GM23338 (cell line): Measurements from ENCODE around the gene CTU2. TPM values are rescaled to one million over a fixed set of nuclear protein-coding genes. Genes with fewer than 3 reads are reported as not detected.

Source experiments
- ATAC-seq: fragments of 200-7000 bp; cut with Tn5 transposase; 3 replicates; pipeline ENCODE4 v1.9.1; 2020
- DNase-seq: peaks from one replicate; pipeline ENCODE4 v3.0.0-alpha.2; 2015; ENCODE audit warnings: low spot score
- H2AFZ ChIP-seq: fragments of 200-600 bp; sonication (generic); 2 replicates; pipeline ENCODE4 v1.8.0; 2016; ENCODE audit warnings: antibody characterized with exemption, mild to moderate bottlenecking, moderate library complexity
- H3F3A ChIP-seq: fragments of 200-600 bp; sonication (generic); replicated peaks from 2 replicates; pipeline ENCODE4 v1.8.0; 2017; ENCODE audit warnings: antibody characterized with exemption, mixed run types, low read depth
- H3K27ac ChIP-seq: fragments of 200-600 bp; sonication (generic); 2 replicates; pipeline ENCODE4 v1.6.1; 2016; ENCODE audit warnings: low read depth
- H3K27me3 ChIP-seq: fragments of 200-600 bp; sonication (generic); 2 replicates; pipeline ENCODE4 v1.8.0; 2016; ENCODE audit warnings: mild to moderate bottlenecking, mixed run types, moderate library complexity; ENCODE audit not compliant: insufficient read depth
- H3K36me3 ChIP-seq: fragments of 200-600 bp; sonication (generic); 2 replicates; pipeline ENCODE4 v1.8.0; 2016; ENCODE audit warnings: mild to moderate bottlenecking; ENCODE audit not compliant: insufficient read depth
- H3K4me1 ChIP-seq: fragments of 200-600 bp; sonication (generic); 2 replicates; pipeline ENCODE4 v1.8.0; 2016; ENCODE audit warnings: mild to moderate bottlenecking, moderate library complexity; ENCODE audit not compliant: insufficient read depth
- H3K4me2 ChIP-seq: fragments of 200-600 bp; sonication (generic); 2 replicates; pipeline ENCODE4 v1.7.1; 2017; ENCODE audit warnings: mixed run types
- H3K4me3 ChIP-seq: fragments of 200-600 bp; sonication (generic); 2 replicates; pipeline ENCODE4 v1.6.1; 2016; ENCODE audit warnings: mixed run types
- H3K79me2 ChIP-seq: fragments of 200-600 bp; sonication (generic); replicated peaks from 2 replicates; pipeline ENCODE4 v1.8.0; 2017; ENCODE audit warnings: mild to moderate bottlenecking; ENCODE audit not compliant: insufficient read depth
- H3K9me2 ChIP-seq: fragments of 200-600 bp; sonication (generic); 2 replicates; pipeline ENCODE4 v1.8.0; 2017; ENCODE audit not compliant: insufficient read depth
- H4K20me1 ChIP-seq: fragments of 200-600 bp; sonication (generic); replicated peaks from 2 replicates; pipeline ENCODE4 v1.8.0; 2017; ENCODE audit warnings: mild to moderate bottlenecking; ENCODE audit not compliant: insufficient read depth
- H3K27ac Mint-ChIP-seq: 2 replicates; pipeline ENCODE4 v1.8.0; 2020; ENCODE audit warnings: inconsistent platforms, mild to moderate bottlenecking, moderate library complexity, mixed read lengths
- H3K27me3 Mint-ChIP-seq: 3 replicates; pipeline ENCODE4 v1.8.0; 2022; ENCODE audit warnings: low read depth, mild to moderate bottlenecking, moderate library complexity, mixed read lengths, inconsistent platforms; ENCODE audit not compliant: insufficient read depth, poor library complexity
- H3K36me3 Mint-ChIP-seq: 3 replicates; pipeline ENCODE4 v1.8.0; 2021; ENCODE audit warnings: low read depth, mild to moderate bottlenecking, inconsistent platforms, moderate library complexity, mixed read lengths
- H3K4me1 Mint-ChIP-seq: 3 replicates; pipeline ENCODE4 v1.8.0; 2020; ENCODE audit warnings: mild to moderate bottlenecking, inconsistent platforms, mixed read lengths
- H3K4me3 Mint-ChIP-seq: 3 replicates; pipeline ENCODE4 v1.8.0; 2021; ENCODE audit warnings: moderate library complexity, mild to moderate bottlenecking, inconsistent platforms, mixed read lengths
- H3K9me3 Mint-ChIP-seq: 3 replicates; pipeline ENCODE4 v1.8.0; 2020; ENCODE audit warnings: moderate library complexity, mild to moderate bottlenecking, inconsistent platforms, mixed read lengths
- CTCF ChIP-seq, 2 experiments: fragments of 200-600 bp in 1 of 2; sonication (generic) in 1 of 2; conservative IDR thresholded peaks; 2 replicates each; pipeline versions ENCODE4 v1.5.1 to v1.6.1; 2016 to 2017; ENCODE audit warnings: antibody characterized with exemption in 2 of 2, low read depth in 2 of 2, mild to moderate bottlenecking in 2 of 2, moderate library complexity in 1 of 2
- EZH2 ChIP-seq: fragments of 200-600 bp; sonication (generic); IDR thresholded peaks from one replicate; pipeline ENCODE4 v1.8.0; 2017; ENCODE audit warnings: antibody characterized with exemption, mild to moderate bottlenecking, low read depth; ENCODE audit not compliant: unreplicated experiment
- ZNF331 ChIP-seq: fragments of 250-450 bp; sonication (Bioruptor Pico); IDR thresholded peaks from 2 replicates; pipeline ENCODE4 v1.5.0; 2020; ENCODE audit warnings: low read depth, mild to moderate bottlenecking, moderate library complexity
- ZNF462 ChIP-seq: fragments of 250-450 bp; sonication (Bioruptor Pico); IDR thresholded peaks from 2 replicates; pipeline ENCODE4 v1.5.0; 2020; ENCODE audit warnings: mild to moderate bottlenecking, moderate library complexity
- polyA plus RNA-seq: library from polyadenylated mRNA; unstranded; fragments of >200 nt; fragmentation: Nextera tagmentation; extraction: Ambion mirVana; gene quantifications from 2 replicates; pipeline ENCODE4 v1.2.1, GENCODE V29; 2016
- total RNA-seq: library from RNA; depleted of rRNA; stranded (reverse); fragments of >200 nt; shearing (Covaris generic); gene quantifications from 2 replicates; pipeline ENCODE4 v1.2.3, GENCODE V29; 2014
- TF ChIP-seq, protein P1 (sequence below): IDR thresholded peaks from one replicate; pipeline ENCODE4 v1.6.1; 2018; ENCODE audit warnings: antibody characterized with exemption; ENCODE audit not compliant: unreplicated experiment
- TF ChIP-seq, protein P2 (sequence below): IDR thresholded peaks from 2 replicates; pipeline ENCODE4 v1.6.1; 2016; ENCODE audit warnings: antibody characterized with exemption

CTU2 gene
- total and polyA plus RNA-seq, 2 experiments from 2014 or later: 22.3 to 25.7 TPM

GRCh38 chr16:88672776-88673175 is 33.5 kb upstream of the CTU2 start (continued):
- TF ChIP-seq, protein P1, sequence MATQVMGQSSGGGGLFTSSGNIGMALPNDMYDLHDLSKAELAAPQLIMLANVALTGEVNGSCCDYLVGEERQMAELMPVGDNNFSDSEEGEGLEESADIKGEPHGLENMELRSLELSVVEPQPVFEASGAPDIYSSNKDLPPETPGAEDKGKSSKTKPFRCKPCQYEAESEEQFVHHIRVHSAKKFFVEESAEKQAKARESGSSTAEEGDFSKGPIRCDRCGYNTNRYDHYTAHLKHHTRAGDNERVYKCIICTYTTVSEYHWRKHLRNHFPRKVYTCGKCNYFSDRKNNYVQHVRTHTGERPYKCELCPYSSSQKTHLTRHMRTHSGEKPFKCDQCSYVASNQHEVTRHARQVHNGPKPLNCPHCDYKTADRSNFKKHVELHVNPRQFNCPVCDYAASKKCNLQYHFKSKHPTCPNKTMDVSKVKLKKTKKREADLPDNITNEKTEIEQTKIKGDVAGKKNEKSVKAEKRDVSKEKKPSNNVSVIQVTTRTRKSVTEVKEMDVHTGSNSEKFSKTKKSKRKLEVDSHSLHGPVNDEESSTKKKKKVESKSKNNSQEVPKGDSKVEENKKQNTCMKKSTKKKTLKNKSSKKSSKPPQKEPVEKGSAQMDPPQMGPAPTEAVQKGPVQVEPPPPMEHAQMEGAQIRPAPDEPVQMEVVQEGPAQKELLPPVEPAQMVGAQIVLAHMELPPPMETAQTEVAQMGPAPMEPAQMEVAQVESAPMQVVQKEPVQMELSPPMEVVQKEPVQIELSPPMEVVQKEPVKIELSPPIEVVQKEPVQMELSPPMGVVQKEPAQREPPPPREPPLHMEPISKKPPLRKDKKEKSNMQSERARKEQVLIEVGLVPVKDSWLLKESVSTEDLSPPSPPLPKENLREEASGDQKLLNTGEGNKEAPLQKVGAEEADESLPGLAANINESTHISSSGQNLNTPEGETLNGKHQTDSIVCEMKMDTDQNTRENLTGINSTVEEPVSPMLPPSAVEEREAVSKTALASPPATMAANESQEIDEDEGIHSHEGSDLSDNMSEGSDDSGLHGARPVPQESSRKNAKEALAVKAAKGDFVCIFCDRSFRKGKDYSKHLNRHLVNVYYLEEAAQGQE: no peak

GRCh38 chr16:88673716-88674379 is 32.5 kb upstream of the CTU2 start:
- H3K27ac Mint-ChIP-seq: no peak overlapping the region
- TF ChIP-seq EZH2 (no peak), ZNF331 (no peak), CTCF (conservative IDR thresholded peaks at IDR 0.05; ENCODE audit: low read depth in 2 of 2) (no peak), ZNF462 (CRISPR knock-in tag) (no peak)
- TF ChIP-seq, protein P2, sequence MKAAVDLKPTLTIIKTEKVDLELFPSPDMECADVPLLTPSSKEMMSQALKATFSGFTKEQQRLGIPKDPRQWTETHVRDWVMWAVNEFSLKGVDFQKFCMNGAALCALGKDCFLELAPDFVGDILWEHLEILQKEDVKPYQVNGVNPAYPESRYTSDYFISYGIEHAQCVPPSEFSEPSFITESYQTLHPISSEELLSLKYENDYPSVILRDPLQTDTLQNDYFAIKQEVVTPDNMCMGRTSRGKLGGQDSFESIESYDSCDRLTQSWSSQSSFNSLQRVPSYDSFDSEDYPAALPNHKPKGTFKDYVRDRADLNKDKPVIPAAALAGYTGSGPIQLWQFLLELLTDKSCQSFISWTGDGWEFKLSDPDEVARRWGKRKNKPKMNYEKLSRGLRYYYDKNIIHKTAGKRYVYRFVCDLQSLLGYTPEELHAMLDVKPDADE: no peak
- TF ChIP-seq, protein P1: no peak

More at GRCh38 chr16:88673716-88674379, 32.5 kb upstream of the CTU2 start:
- H4K20me1 ChIP-seq: no peaks in the 10 kb centered on the region; the same call in 1 of the 2 replicates
- H3F3A ChIP-seq: 0 out of 2 replicates have a peak, but pooled peaks cover 11% of the 10 kb centered on the region
- H3K9me2 ChIP-seq: no peaks in the 10 kb centered on the region
- no peak for ATAC-seq
- H2AFZ ChIP-seq: no peak overlapping the region
- peaks cover under 1% of the 10 kb centered on the region for H3K36me3 Mint-ChIP-seq
- H3K4me1 Mint-ChIP-seq: peaks cover 6% of the 10 kb centered on the region; the same call in 2 of the 3 replicates
- peaks cover under 1% of the 10 kb centered on the region; the same call in 1 of the 3 replicates for H3K9me3 Mint-ChIP-seq
- no peak overlapping the region for H3K27ac ChIP-seq
- H3K4me3 ChIP-seq: no peak overlapping the region
- H3K36me3 ChIP-seq: no peaks in the 10 kb centered on the region; the same call in 1 of the 2 replicates
- H3K4me2 ChIP-seq: no peak overlapping the region
- no peaks in the 10 kb centered on the region for H3K27me3 ChIP-seq
- no peaks in the 10 kb centered on the region for H3K79me2 ChIP-seq
- peaks cover 12% of the 10 kb centered on the region for H3K27me3 Mint-ChIP-seq
- peaks cover 5% of the 10 kb centered on the region; the same call in 1 of the 2 replicates for H3K4me1 ChIP-seq
- no peak overlapping the region for H3K4me3 Mint-ChIP-seq
- DNase-seq: no peak
